H1 (cell line): Measurements from ENCODE around the gene ZNF681. TPM values are rescaled to one million over a fixed set of nuclear protein-coding genes. Genes with fewer than 3 reads are reported as not detected.

Experiments
- CTCF ChIA-PET: fragments of 300-600 bp; sonication (Branson Sonifier 250); formaldehyde crosslinking; loops from one replicate; lab custom pipeline; 2021; ENCODE audit not compliant: partially characterized antibody; lab: Charles Lee
- POLR2A ChIA-PET: fragments of 300-600 bp; sonication (Branson Sonifier 250); formaldehyde crosslinking; loops from one replicate; lab custom pipeline; 2021; ENCODE audit warnings: inconsistent platforms; ENCODE audit not compliant: partially characterized antibody; lab: Charles Lee
- DNase-seq, 2 experiments: peaks; one replicate each; pipeline versions ENCODE4 v3.0.0 to v3.0.0-alpha.2; 2010 to 2022; ENCODE audit warnings: low spot score in 2 of 2, low read depth in 1 of 2, mixed read lengths in 1 of 2
- FAIRE-seq: peaks from 2 replicates; lab custom pipeline; 2011; peaks lifted over from hg19 to GRCh38; lab: Jason Lieb, UNC
- H2AFZ ChIP-seq: 2 replicates; pipeline ENCODE4 v1.8.1; 2012; ENCODE audit warnings: low read length, inconsistent platforms
- H2AK5ac ChIP-seq: 2 replicates; pipeline ENCODE4 v1.6.1; 2013; ENCODE audit warnings: low read depth, low read length
- H2BK120ac ChIP-seq: replicated peaks from 2 replicates; pipeline ENCODE3; 2013; ENCODE audit warnings: low read depth, low read length, inconsistent platforms
- H2BK12ac ChIP-seq: 2 replicates; pipeline ENCODE4 v1.6.1; 2013; ENCODE audit warnings: low read depth, low read length
- H2BK15ac ChIP-seq: 2 replicates; pipeline ENCODE4 v1.6.1; 2013; ENCODE audit warnings: low read length
- H2BK20ac ChIP-seq: 2 replicates; pipeline ENCODE4 v1.6.1; 2013; ENCODE audit warnings: low read length
- H2BK5ac ChIP-seq: 2 replicates; pipeline ENCODE4 v1.6.1; 2013; ENCODE audit warnings: low read depth, low read length
- H3K14ac ChIP-seq: 2 replicates; pipeline ENCODE4 v1.6.1; 2013; ENCODE audit warnings: inconsistent platforms; ENCODE audit not compliant: insufficient read length
- H3K18ac ChIP-seq: 2 replicates; pipeline ENCODE4 v1.6.1; 2013; ENCODE audit warnings: low read length; ENCODE audit errors: extremely low read depth
- H3K23ac ChIP-seq: 2 replicates; pipeline ENCODE4 v1.6.1; 2013; ENCODE audit warnings: inconsistent platforms; ENCODE audit not compliant: insufficient read length
- H3K23me2 ChIP-seq: 2 replicates; pipeline ENCODE4 v1.6.1; 2013; ENCODE audit warnings: low read depth, low read length
- H3K27ac ChIP-seq: 2 replicates; pipeline ENCODE4 v1.6.1; 2011; ENCODE audit warnings: low read depth, low read length, inconsistent platforms
- H3K27me3 ChIP-seq, 4 experiments: replicated peaks in 1 of 4; 1 replicate in 1 of 4; 2 replicates in 3 of 4; pipeline versions ENCODE4 v1.6.1 to v1.8.1; 2011 to 2013; ENCODE audit warnings: low read length in 3 of 4, mild to moderate bottlenecking in 3 of 4, inconsistent platforms in 2 of 4, mixed read lengths in 2 of 4, moderate library complexity in 1 of 4; ENCODE audit not compliant: control insufficient read depth in 3 of 4, insufficient read depth in 3 of 4; ENCODE audit errors: extremely low read depth in 1 of 4
- H3K36me3 ChIP-seq, 4 experiments: 2 replicates each; pipeline versions ENCODE4 v1.6.1 to v1.8.1; 2011 to 2013; ENCODE audit warnings: mild to moderate bottlenecking in 4 of 4, low read length in 3 of 4, moderate library complexity in 2 of 4, control low read depth in 1 of 4, inconsistent platforms in 1 of 4; ENCODE audit not compliant: insufficient read depth in 4 of 4, control insufficient read depth in 2 of 4
- H3K4ac ChIP-seq: replicated peaks from 2 replicates; pipeline ENCODE3; 2013; ENCODE audit warnings: low read length, low read depth, mixed read lengths, inconsistent platforms; ENCODE audit not compliant: insufficient read length
- H3K4me1 ChIP-seq, 4 experiments: replicated peaks in 1 of 4; 1 replicate in 1 of 4; 2 replicates in 3 of 4; pipeline versions ENCODE4 v1.6.1 to v1.8.1; 2011 to 2013; ENCODE audit warnings: low read length in 3 of 4, inconsistent platforms in 2 of 4, mixed read lengths in 1 of 4; ENCODE audit not compliant: insufficient read depth in 4 of 4, control insufficient read depth in 3 of 4
- H3K4me2 ChIP-seq, 2 experiments: 2 replicates each; pipeline versions ENCODE4 v1.6.1 to v1.8.1; 2011 to 2013; ENCODE audit warnings: low read depth in 2 of 2, low read length in 2 of 2, control low read depth in 1 of 2, inconsistent platforms in 1 of 2, mild to moderate bottlenecking in 1 of 2; ENCODE audit not compliant: insufficient read depth in 1 of 2
- H3K4me3 ChIP-seq, 4 experiments: fragments of 200-600, 300-600 bp in 1 of 4; sonication (generic), shearing (Covaris generic), sonication (Bioruptor Twin) in 1 of 4; 2 replicates each; pipeline versions ENCODE4 v1.5.1 to v1.8.1; 2011 to 2016; ENCODE audit warnings: low read length in 4 of 4, low read depth in 3 of 4, control low read depth in 2 of 4, inconsistent platforms in 2 of 4, mild to moderate bottlenecking in 2 of 4, mixed read lengths in 1 of 4, moderate library complexity in 1 of 4; ENCODE audit not compliant: insufficient read depth in 2 of 4; ENCODE audit errors: extremely low read depth in 1 of 4
- H3K56ac ChIP-seq: replicated peaks from 2 replicates; pipeline ENCODE3; 2013; ENCODE audit warnings: low read depth, mild to moderate bottlenecking, mixed read lengths, low read length, inconsistent platforms; ENCODE audit not compliant: insufficient read length
- H3K79me1 ChIP-seq: 2 replicates; pipeline ENCODE4 v1.6.1; 2013; ENCODE audit warnings: low read depth, low read length, control low read depth
- H3K79me2 ChIP-seq, 2 experiments: 2 replicates each; pipeline versions ENCODE4 v1.6.1 to v1.8.1; 2012 to 2013; ENCODE audit warnings: low read length in 2 of 2, mild to moderate bottlenecking in 2 of 2, inconsistent platforms in 1 of 2; ENCODE audit not compliant: insufficient read depth in 2 of 2, control insufficient read depth in 1 of 2
- H3K9ac ChIP-seq, 4 experiments: replicated peaks in 1 of 4; 1 replicate in 1 of 4; 2 replicates in 3 of 4; pipeline versions ENCODE4 v1.6.1 to v1.8.1; 2011 to 2013; ENCODE audit warnings: low read depth in 3 of 4, low read length in 3 of 4, control low read depth in 2 of 4, mild to moderate bottlenecking in 2 of 4, moderate library complexity in 2 of 4, inconsistent platforms in 1 of 4; ENCODE audit errors: extremely low read depth in 1 of 4
- H3K9me3 ChIP-seq, 2 experiments: 2 replicates each; pipeline versions ENCODE4 v1.6.1 to v1.8.1; 2012 to 2013; ENCODE audit warnings: mild to moderate bottlenecking in 2 of 2, moderate library complexity in 2 of 2, control low read depth in 1 of 2, inconsistent platforms in 1 of 2, low read depth in 1 of 2, low read length in 1 of 2, mixed read lengths in 1 of 2; ENCODE audit not compliant: insufficient read depth in 2 of 2
- H4K20me1 ChIP-seq, 2 experiments: replicated peaks in 1 of 2; 2 replicates each; pipeline versions ENCODE3 to v1.8.1; 2011 to 2013; ENCODE audit warnings: inconsistent platforms in 2 of 2, low read length in 2 of 2, mild to moderate bottlenecking in 1 of 2; ENCODE audit not compliant: insufficient read depth in 2 of 2, control insufficient read depth in 1 of 2
- H4K5ac ChIP-seq: 2 replicates; pipeline ENCODE4 v1.6.1; 2013; ENCODE audit warnings: low read length, low read depth, mixed read lengths, inconsistent platforms; ENCODE audit not compliant: insufficient read length
- H4K8ac ChIP-seq: 2 replicates; pipeline ENCODE4 v1.8.0; 2013; ENCODE audit warnings: mild to moderate bottlenecking, moderate library complexity, low read length, inconsistent platforms; ENCODE audit not compliant: insufficient read depth; ENCODE audit errors: extremely low read depth
- H4K91ac ChIP-seq: replicated peaks from 2 replicates; pipeline ENCODE3; 2013; ENCODE audit warnings: low read length, mixed read lengths, inconsistent platforms; ENCODE audit not compliant: insufficient read length
- CREB1 ChIP-seq: IDR thresholded peaks from 2 replicates; pipeline ENCODE4 v1.6.1; 2012; ENCODE audit warnings: inconsistent platforms
- EGR1 ChIP-seq: IDR thresholded peaks from 2 replicates; pipeline ENCODE4 v1.6.1; 2011; ENCODE audit warnings: low read depth, low read length, borderline replicate concordance
- GABPA ChIP-seq: IDR thresholded peaks from 2 replicates; pipeline ENCODE4 v1.6.1; 2011; ENCODE audit warnings: mild to moderate bottlenecking, low read length, moderate library complexity, borderline replicate concordance; ENCODE audit not compliant: insufficient read depth
- KDM4A ChIP-seq: IDR thresholded peaks from one replicate; pipeline ENCODE4 v1.7.1; 2012; ENCODE audit warnings: low read depth, mild to moderate bottlenecking, moderate library complexity, low read length, inconsistent platforms; ENCODE audit not compliant: severe bottlenecking
- NANOG ChIP-seq: IDR thresholded peaks from 2 replicates; pipeline ENCODE4 v1.6.1; 2011; ENCODE audit warnings: low read length, low read depth, mild to moderate bottlenecking, inconsistent platforms; ENCODE audit not compliant: insufficient read depth, poor library complexity, severe bottlenecking
- POLR2A ChIP-seq, 2 experiments: IDR thresholded peaks; 1 replicate in 1 of 2; 2 replicates in 1 of 2; pipeline ENCODE4 v1.6.1; 2011; ENCODE audit warnings: low read depth in 2 of 2, low read length in 2 of 2, mild to moderate bottlenecking in 2 of 2; ENCODE audit errors: control extremely low read depth in 1 of 2
- POU5F1 ChIP-seq: IDR thresholded peaks from 2 replicates; pipeline ENCODE4 v1.6.1; 2011; ENCODE audit warnings: low read depth, mild to moderate bottlenecking, low read length, moderate library complexity
- RAD21 ChIP-seq, 2 experiments: IDR thresholded peaks in 1 of 2; conservative IDR thresholded peaks in 1 of 2; 2 replicates each; pipeline ENCODE4 v1.6.1; 2011; ENCODE audit warnings: low read depth in 2 of 2, low read length in 2 of 2, improper control_type of control experiment in 1 of 2, inconsistent platforms in 1 of 2, mild to moderate bottlenecking in 1 of 2, moderate library complexity in 1 of 2
- SIRT6 ChIP-seq: IDR thresholded peaks from one replicate; pipeline ENCODE4 v1.7.1; 2012; ENCODE audit warnings: low read length, inconsistent platforms
- SP2 ChIP-seq: IDR thresholded peaks from 2 replicates; pipeline ENCODE4 v1.6.1; 2012; ENCODE audit warnings: mild to moderate bottlenecking, low read length, inconsistent platforms
- WGBS, 2 experiments: shearing (Covaris generic) in 1 of 2; methylation state at CpG; one replicate each; pipeline versions ENCODE4 v1.1.6 to v1.1.7; 2013 to 2015; ENCODE audit warnings: low lambda C conversion rate in 2 of 2, mixed read lengths in 2 of 2, inconsistent platforms in 1 of 2, low coverage in 1 of 2, missing lambda C conversion rate in 1 of 2; ENCODE audit not compliant: insufficient replicate concordance in 2 of 2, insufficient coverage in 1 of 2, insufficient read length in 1 of 2; ENCODE audit errors: extremely low coverage in 1 of 2, missing lambda C conversion rate in 1 of 2; 5-methylcytosine and 5-hydroxymethylcytosine counted together
- polyA plus RNA-seq, 7 experiments: library from polyadenylated mRNA; depleted of rRNA in 3 of 7; stranded (reverse) in 5 of 7; unstranded in 2 of 7; fragments of >200 nt in 5 of 7; fragments of 200-250 nt in 2 of 7; gene quantifications; 1 replicate in 5 of 7; 2 replicates in 1 of 7; 4 replicates in 1 of 7; pipeline versions ENCODE4 v1.2.1 to v1.2.3, GENCODE V29; 2011 to 2013; ENCODE audit warnings: missing spikeins in 2 of 7, mixed read lengths in 2 of 7
- total RNA-seq: library from RNA; stranded (reverse); fragmentation: NEBNext Ultra II Directional; extraction: Animal tissue kit (Norgen Biotek cat#: 25700); gene quantifications from 2 replicates; pipeline ENCODE4 v1.2.1, GENCODE V29; 2021
- TF ChIP-seq, protein P1 (sequence below): IDR thresholded peaks from 2 replicates; pipeline ENCODE4 v1.6.1; 2012; ENCODE audit warnings: inconsistent platforms
- TF ChIP-seq, protein P2 (sequence below), 3 experiments: IDR thresholded peaks; 1 replicate in 2 of 3; 2 replicates in 1 of 3; pipeline versions ENCODE4 v1.5.1 to v1.6.1; 2011; ENCODE audit warnings: low read length in 3 of 3, mild to moderate bottlenecking in 3 of 3, inconsistent platforms in 2 of 3, low read depth in 1 of 3, moderate library complexity in 1 of 3; ENCODE audit not compliant: insufficient read depth in 1 of 3; ENCODE audit errors: control extremely low read depth in 1 of 3

Gene ZNF681
- total and polyA plus RNA-seq, 2 of the 8 experiments (the other 6 are each of a cell fraction or from before 2014, with no cell fraction given): 1.1 to 6.8 TPM

- no peak overlapping the region for H3K18ac ChIP-seq
- peaks cover 14% of the 10 kb centered on the region for H3K79me1 ChIP-seq
- H3K27ac ChIP-seq: no peak overlapping the region
- POLR2A ChIA-PET: interaction anchor here (0.8 kb wide), 1 partner anchor 12 kb away, joined by 6 read pairs; a partner anchor contains a TSS
- no peak for FAIRE-seq
- no peak overlapping the region for H2BK12ac ChIP-seq
- peaks cover 7 to 35% of the 10 kb centered on the region in 2 experiments for H4K20me1 ChIP-seq
- H2BK5ac ChIP-seq: no peak overlapping the region
- H3K27me3 ChIP-seq: no peaks in the 10 kb centered on the region
- H2BK20ac ChIP-seq: no peak overlapping the region
- H2BK15ac ChIP-seq: no peak overlapping the region
- peaks cover 42 to 86% of the 10 kb centered on the region in 2 experiments for H3K79me2 ChIP-seq
- no peak overlapping the region for H3K14ac ChIP-seq
- no peak overlapping the region for H3K4me3 ChIP-seq
- no peak overlapping the region for H3K56ac ChIP-seq
- H2AFZ ChIP-seq: no peak overlapping the region
- peaks cover 0 to 2% (median 0%) of the 10 kb centered on the region in 4 experiments; a peak in 1 of 7 replicates for H3K4me1 ChIP-seq
- H3K4ac ChIP-seq: no peak overlapping the region
- H3K9ac ChIP-seq: no peak overlapping the region
- H3K23me2 ChIP-seq: no peaks in the 10 kb centered on the region
- H4K91ac ChIP-seq: no peak overlapping the region
- H4K8ac ChIP-seq: no peak overlapping the region
- peaks cover 0 to 41% (median 16%) of the 10 kb centered on the region in 4 experiments; a peak in 7 of 8 replicates for H3K36me3 ChIP-seq
- WGBS, 2 experiments: 64% methylated on average over 4 of the region's 4 CpGs; no CpG with 5 or more reads in 1 of the 2 experiments
- no peak overlapping the region for H2AK5ac ChIP-seq
- no peak overlapping the region for H4K5ac ChIP-seq
- peaks cover 27 to 63% of the 10 kb centered on the region in 2 experiments; a peak in 3 of 4 replicates for H3K9me3 ChIP-seq
- H3K23ac ChIP-seq: no peak overlapping the region
- H3K4me2 ChIP-seq: no peak overlapping the region
- H2BK120ac ChIP-seq: no peak overlapping the region
- no peak for DNase-seq
- CTCF ChIA-PET: no interaction called here
- no peak for TF ChIP-seq KDM4A
- no peak for TF ChIP-seq POLR2A (IDR thresholded peaks at IDR 0.05; ENCODE audit: control extremely low read depth in 1 of 2, low read depth in 2 of 2, low read length in 2 of 2)
- no peak for TF ChIP-seq RAD21 (IDR thresholded peaks at IDR 0.05 in 1 of 2, conservative IDR thresholded peaks at IDR 0.05 in 1 of 2; ENCODE audit: low read depth in 2 of 2, low read length in 2 of 2)
- TF ChIP-seq CREB1: no peak
- TF ChIP-seq POU5F1: no peak
- no peak for TF ChIP-seq SIRT6
- no peak for TF ChIP-seq NANOG
- no peak for TF ChIP-seq SP2
- TF ChIP-seq, protein P1, sequence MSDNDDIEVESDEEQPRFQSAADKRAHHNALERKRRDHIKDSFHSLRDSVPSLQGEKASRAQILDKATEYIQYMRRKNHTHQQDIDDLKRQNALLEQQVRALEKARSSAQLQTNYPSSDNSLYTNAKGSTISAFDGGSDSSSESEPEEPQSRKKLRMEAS: no peak
- TF ChIP-seq GABPA: no peak
- TF ChIP-seq, protein P2, sequence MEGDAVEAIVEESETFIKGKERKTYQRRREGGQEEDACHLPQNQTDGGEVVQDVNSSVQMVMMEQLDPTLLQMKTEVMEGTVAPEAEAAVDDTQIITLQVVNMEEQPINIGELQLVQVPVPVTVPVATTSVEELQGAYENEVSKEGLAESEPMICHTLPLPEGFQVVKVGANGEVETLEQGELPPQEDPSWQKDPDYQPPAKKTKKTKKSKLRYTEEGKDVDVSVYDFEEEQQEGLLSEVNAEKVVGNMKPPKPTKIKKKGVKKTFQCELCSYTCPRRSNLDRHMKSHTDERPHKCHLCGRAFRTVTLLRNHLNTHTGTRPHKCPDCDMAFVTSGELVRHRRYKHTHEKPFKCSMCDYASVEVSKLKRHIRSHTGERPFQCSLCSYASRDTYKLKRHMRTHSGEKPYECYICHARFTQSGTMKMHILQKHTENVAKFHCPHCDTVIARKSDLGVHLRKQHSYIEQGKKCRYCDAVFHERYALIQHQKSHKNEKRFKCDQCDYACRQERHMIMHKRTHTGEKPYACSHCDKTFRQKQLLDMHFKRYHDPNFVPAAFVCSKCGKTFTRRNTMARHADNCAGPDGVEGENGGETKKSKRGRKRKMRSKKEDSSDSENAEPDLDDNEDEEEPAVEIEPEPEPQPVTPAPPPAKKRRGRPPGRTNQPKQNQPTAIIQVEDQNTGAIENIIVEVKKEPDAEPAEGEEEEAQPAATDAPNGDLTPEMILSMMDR (IDR thresholded peaks at IDR 0.05; ENCODE audit: control extremely low read depth in 1 of 3, insufficient read depth in 1 of 3, low read depth in 1 of 3, low read length in 3 of 3): no peak
- no peak for TF ChIP-seq EGR1
These were observed 15.4 kb upstream of the ZNF681 start for GRCh38 chr19:23774106-23774505.
